ENCODE data around the gene ATP8B4. TPM values are rescaled to one million over a fixed set of nuclear protein-coding genes. Genes with fewer than 3 reads are reported as not detected.
A peak's percentile ranks its signal among the peaks of the same experiment; 100 is the strongest.

Gene ATP8B4
- total and polyA plus RNA-seq, 11 donors = 0.51 to 14.7 (median 2.1) TPM

- intact Hi-C loops (cut with DNase I) = loop anchor here in 2 of 10 donors (5.0 to 10.0 kb wide), 2 partner anchors 69 to 137 kb away; no protein-coding TSS in a partner anchor
- H3K4me3 ChIP-seq = no peak overlapping the region
- H3K9me3 ChIP-seq = peaks cover 0 to 8% (median 0%) of the 10 kb centered on the region in 12 donors
- peaks cover 0 to 24% (median 0%) of the 10 kb centered on the region in 12 donors for H3K4me1 ChIP-seq
- TF ChIP-seq POLR2A (IDR thresholded peaks at IDR 0.05) (no peak), CTCF (IDR thresholded peaks at IDR 0.05) (no peak)
- DNase-seq = peak in 2 of 5 donors; percentile 29 to 31
- ATAC-seq = peak in 2 of 4 donors; percentile 52 to 60
- peak overlapping the region in 2 of 12 donors; percentile 7 to 38 for H3K27ac ChIP-seq
- peaks cover 0 to 14% (median 0%) of the 10 kb centered on the region in 9 donors for H3K36me3 ChIP-seq
- H3K27me3 ChIP-seq = no peaks in the 10 kb centered on the region
- 0 to 7% (median 6%) methylated on average over 1 of the region's 1 CpG for WGBS, 4 donors
Observed at GRCh38 chr15:49918121-49918520, 200.9 kb downstream of the ATP8B4 start.

GRCh38 chr15:49916998-49917397, 202.0 kb downstream of the ATP8B4 start:
- no peak overlapping the region for H3K4me3 ChIP-seq
- H3K27ac ChIP-seq = peak overlapping the region in 4 of 12 donors; percentile 3 to 32 (median 24)
- no peak for ATAC-seq
- peaks cover 0 to 7% (median 0%) of the 10 kb centered on the region in 9 donors for H3K36me3 ChIP-seq
- TF ChIP-seq POLR2A (IDR thresholded peaks at IDR 0.05) = no peak
- no peak for TF ChIP-seq CTCF (IDR thresholded peaks at IDR 0.05)
- H3K4me1 ChIP-seq = peaks cover 0 to 24% (median 0%) of the 10 kb centered on the region in 12 donors
- peaks cover 0 to 17% (median 0%) of the 10 kb centered on the region in 12 donors for H3K9me3 ChIP-seq
- intact Hi-C loops (cut with DNase I) = loop anchor here in 2 of 10 donors (5.0 to 10.0 kb wide), 2 partner anchors 70 to 138 kb away; no protein-coding TSS in a partner anchor
- WGBS, 4 donors = 34 to 66% (median 51%) methylated on average over 2 of the region's 2 CpGs
- DNase-seq = no peak
- no peaks in the 10 kb centered on the region for H3K27me3 ChIP-seq

- Histone ChIP-seq H3K4me3 (no peak overlapping the region), H3K36me3 (peaks cover 0 to 7% (median 0%) of the 10 kb centered on the region in 9 donors), H3K27ac (no peak overlapping the region), H3K9me3 (peaks cover 0 to 28% (median 3%) of the 10 kb centered on the region in 12 donors), H3K27me3 (no peaks in the 10 kb centered on the region), H3K4me1 (peaks cover 0 to 24% (median 0%) of the 10 kb centered on the region in 12 donors)
- DNase-seq = no peak
- TF ChIP-seq CTCF (IDR thresholded peaks at IDR 0.05) = no peak
- no peak for TF ChIP-seq POLR2A (IDR thresholded peaks at IDR 0.05)
- WGBS, 4 donors = 83 to 89% (median 86%) methylated on average over 5 of the region's 5 CpGs
- ATAC-seq = no peak
- intact Hi-C loops (cut with DNase I) = loop anchor here in 2 of 10 donors (5.0 to 10.0 kb wide), 2 partner anchors 71 to 139 kb away; no protein-coding TSS in a partner anchor
Observed at GRCh38 chr15:49915822-49916221, 203.2 kb downstream of the ATP8B4 start.

GRCh38 chr15:49908933-49909295, 210.1 kb downstream of the ATP8B4 start:
- peaks cover 0 to 2% (median 0%) of the 10 kb centered on the region in 12 donors for H3K4me1 ChIP-seq
- 96 to 100% (median 98%) methylated on average over 3 to 4 of the region's 4 CpGs for WGBS, 4 donors
- no peak for DNase-seq
- no peaks in the 10 kb centered on the region for H3K27me3 ChIP-seq
- H3K9me3 ChIP-seq = peaks cover 0 to 41% (median 9%) of the 10 kb centered on the region in 12 donors
- TF ChIP-seq CTCF (IDR thresholded peaks at IDR 0.05) = no peak
- no peak for TF ChIP-seq POLR2A (IDR thresholded peaks at IDR 0.05)
- intact Hi-C loops (cut with DNase I) = no loop called here
- ATAC-seq = no peak
- H3K4me3 ChIP-seq = no peak overlapping the region
- H3K27ac ChIP-seq = no peak overlapping the region
- H3K36me3 ChIP-seq = no peaks in the 10 kb centered on the region
